Measurements from ENCODE around the gene MPZL2. TPM values are rescaled to one million over a fixed set of nuclear protein-coding genes. Genes with fewer than 3 reads are reported as not detected.

Gene MPZL2
- total and polyA plus RNA-seq, 2 of the 8 experiments (the other 6 are each of a cell fraction or from before 2014, with no cell fraction given), result 2.4 to 3.2 TPM

GRCh38 chr11:118233377-118233776 lies 30.7 kb downstream of the MPZL2 start:
- CTCF ChIA-PET (ENCODE audit: partially characterized antibody), result interaction anchor here (1.3 kb wide), 1 partner anchor 63 kb away, joined by 3 read pairs; no protein-coding TSS in a partner anchor
- H3K14ac ChIP-seq (ENCODE audit: insufficient read length), result no peak overlapping the region
- no peak for TF ChIP-seq JUND (IDR thresholded peaks at IDR 0.05; ENCODE audit: low read length)
- TF ChIP-seq SIN3A (conservative IDR thresholded peaks at IDR 0.05 in 1 of 2, IDR thresholded peaks at IDR 0.05 in 1 of 2; ENCODE audit: low read depth in 1 of 2, low read length in 2 of 2), result no peak
- TF ChIP-seq NANOG (IDR thresholded peaks at IDR 0.05; ENCODE audit: insufficient read depth, low read depth, low read length, poor library complexity, severe bottlenecking), result no peak
- no peak for TF ChIP-seq EGR1 (IDR thresholded peaks at IDR 0.05; ENCODE audit: borderline replicate concordance, low read depth, low read length)
- no peak for TF ChIP-seq SUZ12 (IDR thresholded peaks at IDR 0.05; ENCODE audit: low read length)
- no peak for TF ChIP-seq CBX5 (IDR thresholded peaks at IDR 0.05; ENCODE audit: low read depth, low read length)
- TF ChIP-seq CTBP2 (IDR thresholded peaks at IDR 0.05; ENCODE audit: borderline replicate concordance, insufficient read depth, insufficient read length, low read length), result no peak
- TF ChIP-seq GTF2F1 (IDR thresholded peaks at IDR 0.05; ENCODE audit: borderline replicate concordance, low read depth, low read length), result no peak
- no peak for TF ChIP-seq ASH2L (IDR thresholded peaks at IDR 0.05; ENCODE audit: low read length)
- TF ChIP-seq JUN (IDR thresholded peaks at IDR 0.05; ENCODE audit: low read depth, low read length), result no peak

More at GRCh38 chr11:118233377-118233776, 30.7 kb downstream of the MPZL2 start:
- Histone ChIP-seq H3K79me2 (ENCODE audit: control insufficient read depth in 1 of 2, insufficient read depth in 2 of 2, low read length in 2 of 2) (no peaks in the 10 kb centered on the region), H3K18ac (ENCODE audit: extremely low read depth, low read length) (no peak overlapping the region), H3K23ac (ENCODE audit: insufficient read length) (no peak overlapping the region), H2BK120ac (replicated peaks; ENCODE audit: low read depth, low read length) (no peak overlapping the region), H4K20me1 (replicated peaks in 1 of 2; ENCODE audit: control insufficient read depth in 1 of 2, insufficient read depth in 2 of 2, low read length in 2 of 2) (no peaks in the 10 kb centered on the region), H2BK5ac (ENCODE audit: low read depth, low read length) (no peak overlapping the region; the same call in 1 of the 2 replicates), H2BK20ac (ENCODE audit: low read length) (no peak overlapping the region), H3K79me1 (ENCODE audit: low read depth, low read length) (no peaks in the 10 kb centered on the region), H3K27me3 (replicated peaks in 1 of 4; ENCODE audit: control insufficient read depth in 3 of 4, extremely low read depth in 1 of 4, insufficient read depth in 3 of 4, low read length in 3 of 4) (no peaks in the 10 kb centered on the region; a peak in 1 of 7 replicates), H4K91ac (replicated peaks; ENCODE audit: insufficient read length, low read length) (no peak overlapping the region), H3K4me1 (replicated peaks in 1 of 4; ENCODE audit: control insufficient read depth in 3 of 4, insufficient read depth in 4 of 4, low read length in 3 of 4) (peaks cover 0 to 1% (median 0%) of the 10 kb centered on the region in 4 experiments; a peak in 3 of 7 replicates), H2AK5ac (ENCODE audit: low read depth, low read length) (no peak overlapping the region), H3K9me3 (ENCODE audit: insufficient read depth in 2 of 2, low read depth in 1 of 2, low read length in 1 of 2) (no peaks in the 10 kb centered on the region), H3K9ac (replicated peaks in 1 of 4; ENCODE audit: extremely low read depth in 1 of 4, low read depth in 3 of 4, low read length in 3 of 4) (no peak overlapping the region), H3K27ac (ENCODE audit: low read depth, low read length) (no peak overlapping the region), H3K36me3 (ENCODE audit: control insufficient read depth in 2 of 4, insufficient read depth in 4 of 4, low read length in 3 of 4) (no peaks in the 10 kb centered on the region; a peak in 1 of 8 replicates), H3K56ac (replicated peaks; ENCODE audit: insufficient read length, low read depth, low read length) (no peak overlapping the region), H3K23me2 (ENCODE audit: low read depth, low read length) (no peaks in the 10 kb centered on the region), H2BK12ac (ENCODE audit: low read depth, low read length) (no peak overlapping the region), H3K4ac (replicated peaks; ENCODE audit: insufficient read length, low read depth, low read length) (no peak overlapping the region), H2BK15ac (ENCODE audit: low read length) (no peak overlapping the region), H4K8ac (ENCODE audit: extremely low read depth, insufficient read depth, low read length) (no peak overlapping the region), H2AFZ (ENCODE audit: low read length) (no peak overlapping the region), H3K4me2 (ENCODE audit: insufficient read depth in 1 of 2, low read depth in 2 of 2, low read length in 2 of 2) (no peak overlapping the region), H3K4me3 (ENCODE audit: extremely low read depth in 1 of 4, insufficient read depth in 2 of 4, low read depth in 3 of 4, low read length in 4 of 4) (no peak overlapping the region), H4K5ac (ENCODE audit: insufficient read length, low read depth, low read length) (no peak overlapping the region)
- FAIRE-seq (no peak), DNase-seq (ENCODE audit: low read depth in 1 of 2, low spot score in 2 of 2) (no peak)
- POLR2A ChIA-PET (ENCODE audit: partially characterized antibody), result no interaction called here
- WGBS, 2 experiments (ENCODE audit: extremely low coverage in 1 of 2, insufficient coverage in 1 of 2, insufficient read length in 1 of 2, insufficient replicate concordance in 2 of 2, low coverage in 1 of 2, low lambda C conversion rate in 2 of 2, missing lambda C conversion rate in 1 of 2), result 93% methylated on average over 5 of the region's 5 CpGs; no CpG with 5 or more reads in 1 of the 2 experiments

All from H1 (cell line).